NCI-H1694 treated with DMSO at 0.1 percent for 48 hours (cell line): ENCODE results near the gene PHC2.

Experiments
- DNase-seq: peaks from one replicate; lab custom pipeline; 2025; lab: John Stamatoyannopoulos, UW

Gene PHC2

GRCh38 chr1:33349778-33350610 is 80.9 kb downstream of the PHC2 start:
- peak; percentile 72 for DNase-seq

DNA sequence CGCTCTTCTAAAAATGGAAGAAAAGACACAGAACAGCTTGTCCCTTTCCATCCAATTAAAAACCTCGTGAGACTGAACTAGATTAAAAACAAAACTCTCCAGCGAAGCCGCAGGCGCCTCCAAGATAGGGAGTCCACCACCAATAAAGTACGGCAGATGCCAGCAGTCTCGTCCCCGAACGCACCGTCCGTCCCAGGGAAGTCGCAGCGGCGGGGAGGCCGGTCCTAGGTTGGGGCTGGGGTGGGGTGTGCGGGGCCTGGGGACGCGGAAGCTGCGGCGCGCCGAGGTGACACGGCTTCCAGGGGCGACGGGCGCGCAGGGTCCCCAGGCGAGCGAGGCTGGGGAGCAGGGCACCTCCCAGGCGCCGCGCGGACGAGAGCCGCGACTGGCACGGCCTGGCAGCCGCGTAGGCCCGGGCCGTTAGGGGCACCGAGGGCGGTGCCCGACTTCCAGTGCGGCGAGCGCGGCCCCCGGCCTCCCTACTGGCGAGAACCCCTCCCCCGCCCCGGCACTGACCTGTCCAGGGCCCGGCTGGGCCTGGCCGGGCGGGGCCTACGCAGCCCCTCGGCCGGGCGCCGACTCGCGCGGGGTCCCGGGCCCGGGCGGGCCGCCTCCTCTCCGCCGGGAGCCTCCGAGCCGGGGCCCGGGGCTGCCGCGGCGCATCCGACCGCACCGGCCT is 81.7 kb downstream of the PHC2 start:
- DNase-seq, result no peak

DNA sequence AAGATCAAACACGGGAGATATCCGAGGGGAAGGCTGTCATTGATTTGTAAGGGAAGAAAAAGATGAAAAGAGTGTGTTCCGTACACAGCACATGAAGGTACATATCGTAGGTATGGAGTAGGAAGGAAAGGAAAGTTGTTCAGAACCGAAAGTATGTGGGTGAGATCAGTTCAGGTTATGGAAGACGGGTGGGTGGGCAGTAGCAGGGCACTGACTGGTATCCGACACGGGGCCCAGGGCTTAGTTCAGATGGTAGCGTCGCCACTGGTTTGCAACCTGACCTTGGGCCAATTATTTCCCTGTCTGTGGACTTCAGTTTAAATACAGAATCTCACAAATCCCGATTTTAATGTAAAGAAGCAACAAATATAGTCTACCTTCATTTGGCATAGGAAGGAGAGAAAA is 82.2 kb downstream of the PHC2 start:
- no peak for DNase-seq

DNA sequence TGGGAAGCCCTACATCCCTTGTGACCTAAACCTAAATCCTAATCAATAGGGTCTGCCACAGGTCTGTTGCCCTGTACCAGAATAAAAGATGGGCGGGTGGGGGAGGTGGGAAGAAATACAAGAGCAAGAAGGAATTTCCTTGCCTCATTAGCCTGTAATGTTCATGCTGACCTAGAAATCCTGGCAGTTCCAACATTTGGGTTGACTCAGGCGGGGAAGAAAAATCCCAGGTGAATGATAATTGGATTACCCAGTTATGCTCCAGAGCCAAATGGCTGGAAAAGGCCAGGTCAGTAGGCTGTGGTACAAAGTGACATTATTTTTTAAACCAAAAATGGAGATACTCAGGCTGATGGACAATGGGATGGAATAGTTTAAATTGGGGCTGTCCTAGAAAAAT is 82.7 kb downstream of the PHC2 start:
- DNase-seq, result no peak

- peak; percentile 57 for DNase-seq
These were observed 83.3 kb downstream of the PHC2 start for GRCh38 chr1:33347650-33347992.

DNA sequence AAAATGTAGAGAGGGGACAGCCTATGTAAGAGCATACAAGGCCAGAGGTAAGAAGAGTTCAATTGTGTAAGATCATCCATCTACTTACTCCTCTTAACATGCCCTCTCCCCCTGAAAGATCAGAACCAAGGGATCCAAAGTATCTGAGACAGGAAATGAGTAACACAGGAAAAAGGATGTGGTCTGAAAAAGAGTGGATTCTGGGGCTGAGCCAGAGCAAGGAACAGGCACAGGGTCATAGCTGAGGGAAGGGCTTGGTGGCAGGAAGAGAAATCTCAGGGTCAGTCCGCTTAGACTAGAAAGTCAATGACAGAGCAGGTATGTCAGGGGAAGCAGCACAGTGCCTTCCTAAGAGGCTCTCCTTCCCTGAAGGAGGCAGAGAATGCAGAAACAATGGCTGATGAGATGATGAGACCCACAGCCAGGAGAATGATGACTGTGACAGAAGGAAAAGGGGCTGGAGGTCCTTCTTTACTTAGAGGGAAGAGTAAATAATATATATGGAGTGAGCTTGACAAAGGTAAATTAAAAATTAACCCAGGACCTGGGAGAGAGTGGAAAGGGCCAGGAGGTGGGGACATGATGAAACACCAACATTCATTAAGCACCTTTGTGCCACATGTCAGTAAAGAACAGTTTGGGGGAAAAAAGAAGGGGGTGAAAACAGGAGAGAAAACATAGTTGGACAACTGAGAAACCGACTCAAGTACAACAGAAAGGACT is 83.8 kb downstream of the PHC2 start:
- DNase-seq, result no peak

- DNase-seq, result no peak
These were observed 84.4 kb downstream of the PHC2 start for GRCh38 chr1:33346533-33346926.

DNA sequence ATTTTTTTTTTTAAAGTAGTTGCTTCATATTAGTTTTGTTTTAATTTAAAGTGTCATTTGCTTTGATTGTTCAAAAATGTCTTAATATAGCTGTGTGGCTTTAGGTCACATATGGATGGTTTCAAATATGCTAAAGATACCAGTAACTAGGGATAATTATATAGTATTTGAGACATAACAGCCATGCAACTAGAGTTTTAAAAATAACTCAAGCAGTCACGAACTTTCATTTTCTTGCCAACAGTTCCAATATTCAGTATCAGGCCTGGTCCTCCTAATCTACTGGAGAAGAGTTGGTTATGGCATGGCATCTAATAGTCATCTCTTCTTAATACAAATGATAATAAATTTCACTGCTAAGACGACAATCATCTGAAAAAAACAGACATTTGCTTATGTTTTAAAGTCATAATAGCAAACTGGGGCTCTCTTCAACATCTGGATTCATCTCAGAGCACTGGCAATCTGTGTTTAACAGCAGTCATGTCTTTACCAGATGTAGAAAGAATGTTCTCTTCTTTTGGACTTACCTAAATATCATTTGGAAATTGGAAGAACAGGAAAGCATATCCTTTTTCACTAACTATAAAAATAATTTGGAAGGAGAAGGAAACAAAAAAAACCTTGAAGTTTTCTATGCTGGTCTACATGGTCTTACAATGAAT is 85.9 kb downstream of the PHC2 start:
- no peak for DNase-seq

GRCh38 chr1:33343539-33343938 is 87.4 kb downstream of the PHC2 start:
- DNase-seq, result no peak

DNA sequence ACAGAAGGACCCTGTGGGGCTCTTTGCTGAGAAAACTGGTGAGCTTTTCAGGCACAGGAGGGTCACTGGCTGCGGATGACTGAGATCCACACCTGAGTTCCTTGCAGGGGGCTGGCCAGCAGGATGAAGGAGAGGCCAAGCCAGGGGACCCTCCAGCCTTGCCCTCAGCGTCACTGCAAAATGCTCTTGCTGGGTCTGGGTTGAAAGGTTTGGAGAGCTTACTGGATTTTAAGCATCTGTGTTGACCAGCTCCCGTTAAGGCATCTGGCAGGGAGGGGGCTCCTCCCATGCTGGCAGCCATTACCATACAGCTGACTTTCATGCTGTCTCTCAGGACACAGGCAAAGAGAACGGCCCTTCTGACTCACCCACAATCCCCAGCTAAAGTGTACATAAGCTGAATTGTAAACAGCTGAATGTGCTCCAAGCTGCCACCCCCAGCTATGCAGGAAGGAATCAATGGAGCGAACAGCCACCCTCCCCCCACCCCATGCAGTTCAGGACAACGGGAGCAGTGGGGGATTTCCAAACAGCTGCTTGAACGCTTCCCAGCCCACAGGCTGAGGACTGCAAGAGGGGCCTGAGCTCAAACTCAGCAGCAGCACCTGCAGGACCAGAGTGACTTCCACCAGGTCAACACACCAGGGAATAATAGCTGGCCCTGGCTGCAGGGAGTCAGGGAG is 88.7 kb downstream of the PHC2 start:
- DNase-seq, result peak; percentile 89

- DNase-seq, result no peak
These were observed 89.7 kb downstream of the PHC2 start for GRCh38 chr1:33341190-33341589.

DNA sequence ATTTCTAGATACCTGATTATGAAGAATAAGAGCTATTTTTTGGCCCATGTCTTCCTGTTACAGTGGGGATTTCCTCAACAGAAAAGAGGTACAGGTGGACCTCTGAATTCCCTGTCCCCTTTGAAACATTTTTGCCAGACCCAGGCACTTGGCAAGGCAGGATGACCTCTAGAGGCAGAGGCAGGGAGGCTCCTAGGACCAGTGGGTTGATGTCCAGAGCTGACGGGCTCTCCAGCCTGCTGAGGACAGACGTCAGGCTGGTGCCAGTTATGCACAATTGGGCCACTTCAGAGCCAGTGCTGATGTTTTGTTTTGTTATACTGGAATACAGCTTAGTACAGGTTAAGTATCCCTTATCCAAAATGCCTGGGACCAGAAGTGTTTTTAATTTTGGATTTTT is 91.5 kb downstream of the PHC2 start:
- no peak for DNase-seq

GRCh38 chr1:33338440-33339211 is 92.3 kb downstream of the PHC2 start:
- DNase-seq, result peak; percentile 21

DNA sequence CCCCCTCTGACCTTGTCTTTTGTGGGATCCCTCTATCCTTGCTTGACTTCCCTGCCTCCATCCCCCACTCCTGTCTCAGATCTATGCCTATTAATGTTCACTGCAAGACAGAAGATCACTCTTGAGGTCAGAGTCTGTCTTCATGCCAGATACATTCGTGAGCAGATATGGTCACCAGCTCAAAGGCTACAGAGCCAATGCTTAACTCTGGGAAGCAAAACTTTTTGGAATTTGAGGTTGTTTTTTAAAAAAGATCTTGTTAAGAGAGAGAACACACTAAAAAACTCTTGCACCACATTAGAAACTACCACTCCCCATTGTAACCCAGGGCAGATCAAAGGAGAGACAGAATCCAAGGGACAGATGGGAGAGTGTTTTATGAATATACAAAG is 92.9 kb downstream of the PHC2 start:
- no peak for DNase-seq

DNA sequence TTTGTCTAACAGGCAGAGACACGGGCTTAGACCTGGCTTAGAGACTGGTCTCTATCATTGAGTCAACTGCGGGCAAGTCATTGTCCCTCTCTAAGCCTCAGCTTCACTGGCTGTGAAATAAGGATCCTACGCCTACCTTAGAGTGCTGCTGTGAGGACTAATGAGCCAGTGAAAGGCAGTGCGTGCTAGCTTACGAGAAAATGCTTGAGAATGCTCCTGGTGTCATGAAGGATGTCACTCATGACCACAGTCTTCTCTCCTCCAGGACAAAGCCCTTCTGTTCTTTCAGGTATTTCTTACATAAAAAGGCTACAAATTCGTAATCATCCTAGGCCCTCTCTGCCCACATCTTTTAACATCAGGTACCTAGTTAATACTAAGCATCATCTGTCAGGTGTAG is 93.5 kb downstream of the PHC2 start:
- DNase-seq, result no peak

- DNase-seq, result peak; percentile 75
These were observed 94.3 kb downstream of the PHC2 start for GRCh38 chr1:33336580-33336979.

- no peak for DNase-seq
These were observed 95.9 kb downstream of the PHC2 start for GRCh38 chr1:33335020-33335419.

GRCh38 chr1:33334081-33334552 is 96.8 kb downstream of the PHC2 start:
- no peak for DNase-seq

- no peak for DNase-seq
These were observed 98.0 kb downstream of the PHC2 start for GRCh38 chr1:33332881-33333280.

- no peak for DNase-seq
These were observed 98.5 kb downstream of the PHC2 start for GRCh38 chr1:33332357-33332789.
